Psoas muscle (tissue), 8 donors: Measurements from ENCODE around the gene NUP93. TPM values are rescaled to one million over a fixed set of nuclear protein-coding genes. Genes with fewer than 3 reads are reported as not detected.

Experiments used
- ATAC-seq, 4 donors: fragments of 200-7000 bp; cut with Tn5 transposase; one replicate each; pipeline ENCODE4 v1.9.1; 2020; ENCODE audit warnings: moderate library complexity in 3 of 4, mild to moderate bottlenecking in 2 of 4
- DNase-seq, 2 donors: peaks; one replicate each; pipeline ENCODE4 v3.0.0-alpha.2; 2020
- H3K27ac ChIP-seq: fragments of 200-600 bp; one replicate; pipeline ENCODE4 v1.8.0; 2022
- H3K27me3 ChIP-seq, 3 donors: fragments of 200-600 bp in 1 of 3; one replicate each; pipeline versions ENCODE4 v1.6.1 to v1.8.0; 2013 to 2022; ENCODE audit warnings: low read length in 2 of 3, mild to moderate bottlenecking in 2 of 3, moderate library complexity in 1 of 3; ENCODE audit not compliant: insufficient read depth in 3 of 3
- H3K36me3 ChIP-seq, 2 donors: fragments of 200-600 bp in 1 of 2; one replicate each; pipeline versions ENCODE4 v1.6.1 to v1.8.0; 2013 to 2022; ENCODE audit warnings: low read depth in 1 of 2, mild to moderate bottlenecking in 1 of 2, moderate library complexity in 1 of 2; ENCODE audit not compliant: insufficient read depth in 1 of 2
- H3K4me1 ChIP-seq: fragments of 200-600 bp; one replicate; pipeline ENCODE4 v1.8.0; 2022
- H3K4me3 ChIP-seq: fragments of 200-600 bp; one replicate; pipeline ENCODE4 v1.8.0; 2022; ENCODE audit warnings: mild to moderate bottlenecking
- H3K9me3 ChIP-seq: fragments of 200-600 bp; one replicate; pipeline ENCODE4 v1.8.0; 2022
- WGBS, 3 donors: extraction: QIAGEN DNeasy Blood & Tissue Kit; methylation state at CpG; one replicate each; pipeline versions ENCODE4 v1.1.6 to v1.1.7; 2013; 5-methylcytosine and 5-hydroxymethylcytosine counted together
- intact Hi-C, 2 donors: fragments of 100-400 bp; cut with DNase I; formaldehyde crosslinking; loops; one replicate each; pipeline versions ENCODE4 v1.11.0 to v1.14.2; 2022
- polyA plus RNA-seq, 3 donors: library from polyadenylated mRNA; stranded (reverse); fragments of 200-250 nt; gene quantifications; one replicate each; pipeline ENCODE4 v1.2.3, GENCODE V29; 2013
- total RNA-seq, 4 donors: library from RNA; stranded (reverse); fragmentation: NEBNext Ultra II Directional in 2 of 4; extraction: Animal tissue kit (Norgen Biotek cat#: 25700) in 2 of 4; gene quantifications; one replicate each; pipeline versions ENCODE4 v1.2.1 to v1.2.4, GENCODE V29; 2021 to 2023
- TF ChIP-seq, protein P1 (sequence below): fragments of 200-600 bp; IDR thresholded peaks from one replicate; pipeline ENCODE4 v1.8.0; 2022; ENCODE audit warnings: antibody characterized with exemption
- donor health status: healthy with polysubstance abuse.
- donor health status: DM: no; HTN: no; CAD: no; lungs with moderate emphysema.
- donor health status: Bipolar disorder and iron deficiency.
- donor health status: healthy.
- donor health status: DM: yes; HTN: yes; CAD: no.
- donor health status: DM: no; HTN: no; CAD: no.
- donor health status: DM: no; HTN: no; CAD: no.
- donor health status: DM: yes; HTN: yes; CAD: no.

Gene NUP93
- total and polyA plus RNA-seq, 7 donors, result 16.5 to 44.3 (median 25.5) TPM

DNA sequence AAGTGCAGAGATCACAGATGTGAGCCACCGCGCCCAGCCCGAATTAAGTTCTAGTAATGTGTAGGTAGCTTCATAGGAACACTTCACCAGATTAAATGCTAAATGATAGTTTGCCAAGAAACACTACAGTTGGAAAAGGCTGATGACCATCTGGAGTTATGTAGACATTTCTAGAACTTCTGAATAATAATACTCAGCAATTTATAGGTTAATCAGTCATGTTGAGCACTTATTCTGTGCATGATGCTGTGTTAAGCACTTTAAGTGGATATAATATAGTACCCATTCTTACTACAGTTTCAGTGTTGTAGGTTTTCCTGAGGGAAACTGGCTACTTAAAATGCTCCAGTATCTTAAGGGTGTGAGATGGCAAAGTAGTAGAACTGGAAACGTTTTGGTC lies 45.2 kb downstream of the NUP93 start:
- Histone ChIP-seq H3K27me3 (no peaks in the 10 kb centered on the region), H3K9me3 (no peaks in the 10 kb centered on the region), H3K4me1 (peaks cover 19% of the 10 kb centered on the region), H3K27ac (no peak overlapping the region), H3K36me3 (no peaks in the 10 kb centered on the region), H3K4me3 (no peak overlapping the region)
- intact Hi-C loops, result no loop called here
- TF ChIP-seq, protein P1, sequence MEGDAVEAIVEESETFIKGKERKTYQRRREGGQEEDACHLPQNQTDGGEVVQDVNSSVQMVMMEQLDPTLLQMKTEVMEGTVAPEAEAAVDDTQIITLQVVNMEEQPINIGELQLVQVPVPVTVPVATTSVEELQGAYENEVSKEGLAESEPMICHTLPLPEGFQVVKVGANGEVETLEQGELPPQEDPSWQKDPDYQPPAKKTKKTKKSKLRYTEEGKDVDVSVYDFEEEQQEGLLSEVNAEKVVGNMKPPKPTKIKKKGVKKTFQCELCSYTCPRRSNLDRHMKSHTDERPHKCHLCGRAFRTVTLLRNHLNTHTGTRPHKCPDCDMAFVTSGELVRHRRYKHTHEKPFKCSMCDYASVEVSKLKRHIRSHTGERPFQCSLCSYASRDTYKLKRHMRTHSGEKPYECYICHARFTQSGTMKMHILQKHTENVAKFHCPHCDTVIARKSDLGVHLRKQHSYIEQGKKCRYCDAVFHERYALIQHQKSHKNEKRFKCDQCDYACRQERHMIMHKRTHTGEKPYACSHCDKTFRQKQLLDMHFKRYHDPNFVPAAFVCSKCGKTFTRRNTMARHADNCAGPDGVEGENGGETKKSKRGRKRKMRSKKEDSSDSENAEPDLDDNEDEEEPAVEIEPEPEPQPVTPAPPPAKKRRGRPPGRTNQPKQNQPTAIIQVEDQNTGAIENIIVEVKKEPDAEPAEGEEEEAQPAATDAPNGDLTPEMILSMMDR, result no peak
- no peak for DNase-seq
- 80 to 82% (median 81%) methylated on average over 4 of the region's 4 CpGs for WGBS, 3 donors
- ATAC-seq, result no peak

DNA sequence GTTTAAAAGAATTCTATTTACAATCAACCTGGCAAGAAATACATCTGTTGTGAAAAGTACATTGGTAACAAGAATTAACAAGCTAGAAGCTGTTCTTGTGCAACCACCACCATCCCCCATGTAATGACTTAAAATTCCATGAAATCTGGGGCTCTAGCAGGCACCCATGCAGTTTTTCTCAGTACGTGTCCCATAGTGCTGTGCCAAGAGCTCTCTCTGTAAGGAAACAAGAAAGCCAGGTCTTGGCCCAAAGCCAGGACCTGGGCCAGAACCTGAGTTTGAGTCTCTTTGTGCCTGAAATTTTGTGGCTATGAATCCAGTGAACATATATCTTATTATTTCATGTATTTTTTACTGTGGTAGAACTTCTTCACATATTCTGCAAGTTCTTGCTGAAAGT lies 46.6 kb downstream of the NUP93 start:
- intact Hi-C loops, result no loop called here
- TF ChIP-seq, protein P1, result no peak
- H3K9me3 ChIP-seq, result no peaks in the 10 kb centered on the region
- ATAC-seq, result peak in 2 of 4 donors; percentile 54 to 64
- H3K27ac ChIP-seq, result no peak overlapping the region
- DNase-seq, result peak; percentile 21 to 44
- H3K36me3 ChIP-seq, result no peaks in the 10 kb centered on the region
- no peak overlapping the region for H3K4me3 ChIP-seq
- WGBS, 3 donors, result 0 to 35% (median 5%) methylated on average over 1 of the region's 1 CpG
- peaks cover 19% of the 10 kb centered on the region for H3K4me1 ChIP-seq
- H3K27me3 ChIP-seq, result no peaks in the 10 kb centered on the region

DNA sequence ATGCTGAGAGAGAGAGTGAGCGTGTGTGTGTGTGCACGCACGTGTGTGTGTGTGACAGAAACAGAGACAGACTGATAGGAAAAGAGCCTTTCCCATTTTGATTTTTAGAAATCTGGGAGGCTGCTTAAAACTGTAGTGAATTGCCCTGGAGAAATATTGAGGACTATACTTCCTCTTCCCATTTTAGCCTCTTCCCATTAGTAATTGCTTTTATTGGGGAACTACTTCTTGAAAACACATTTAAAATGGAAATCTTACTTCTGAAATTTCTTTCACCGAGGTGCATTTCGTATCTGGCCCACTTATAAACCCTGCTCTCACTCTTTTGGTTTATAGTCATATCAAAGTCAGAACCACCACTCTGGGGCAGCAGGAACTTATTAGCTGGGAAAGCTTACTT lies 47.1 kb downstream of the NUP93 start:
- TF ChIP-seq, protein P1, result no peak
- 71 to 77% (median 72%) methylated on average over 5 of the region's 5 CpGs for WGBS, 3 donors
- intact Hi-C loops, result no loop called here
- Histone ChIP-seq H3K4me1 (peaks cover 19% of the 10 kb centered on the region), H3K36me3 (no peaks in the 10 kb centered on the region), H3K27me3 (no peaks in the 10 kb centered on the region), H3K27ac (peak overlapping the region; percentile 11), H3K4me3 (no peak overlapping the region), H3K9me3 (no peaks in the 10 kb centered on the region)
- no peak for DNase-seq
- peak in 2 of 4 donors; percentile 31 to 47 for ATAC-seq

DNA sequence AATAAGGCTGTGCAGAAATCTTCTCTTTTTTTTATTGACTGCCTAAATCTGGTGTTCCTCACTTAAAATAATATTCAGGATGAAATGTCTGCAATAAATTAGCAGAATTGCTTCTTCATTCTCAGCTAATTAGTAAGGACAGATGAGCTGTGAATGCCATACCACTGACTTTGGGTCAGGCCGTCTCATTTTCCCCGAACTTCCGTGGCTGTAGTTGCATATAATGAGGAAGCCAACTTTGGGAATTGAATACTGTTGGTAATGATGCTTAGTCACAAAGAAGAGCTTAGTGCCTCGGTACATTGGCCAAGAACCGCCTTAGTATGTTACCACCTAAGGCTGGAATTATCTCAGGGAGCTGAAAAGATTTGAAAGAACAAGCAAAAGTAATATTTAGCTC lies 47.6 kb downstream of the NUP93 start:
- H3K36me3 ChIP-seq, result no peaks in the 10 kb centered on the region
- no peak for DNase-seq
- peak overlapping the region; percentile 11 for H3K27ac ChIP-seq
- no peaks in the 10 kb centered on the region for H3K9me3 ChIP-seq
- intact Hi-C loops, result no loop called here
- TF ChIP-seq, protein P1, result no peak
- no peaks in the 10 kb centered on the region for H3K27me3 ChIP-seq
- peak; percentile 69 to 94 (median 88) for ATAC-seq
- no peak overlapping the region for H3K4me3 ChIP-seq
- 29 to 53% (median 32%) methylated on average over 5 of the region's 5 CpGs for WGBS, 3 donors
- H3K4me1 ChIP-seq, result peaks cover 19% of the 10 kb centered on the region

DNA sequence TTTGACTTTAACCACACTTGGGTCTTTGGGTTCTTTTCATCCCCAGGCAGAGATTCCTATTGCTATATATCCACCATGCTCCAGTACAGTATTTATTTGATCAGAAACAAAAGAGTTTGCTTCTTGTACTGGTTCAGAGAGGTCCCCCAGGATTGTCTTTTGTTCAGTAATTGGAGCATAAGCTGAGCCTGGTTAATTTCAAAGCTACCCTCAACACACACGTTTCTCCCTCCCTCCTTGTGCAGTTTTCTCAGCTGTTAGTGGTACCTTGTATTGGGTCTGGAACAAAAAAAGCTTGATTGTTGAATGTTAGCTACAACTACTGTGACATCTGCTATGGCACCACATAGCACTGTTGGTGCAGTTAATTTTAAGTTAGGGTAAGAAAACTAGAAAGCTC lies 50.0 kb downstream of the NUP93 start:
- no peak for ATAC-seq
- Histone ChIP-seq H3K4me3 (no peak overlapping the region), H3K27me3 (no peaks in the 10 kb centered on the region), H3K36me3 (no peaks in the 10 kb centered on the region), H3K4me1 (peaks cover 19% of the 10 kb centered on the region), H3K9me3 (no peaks in the 10 kb centered on the region), H3K27ac (no peak overlapping the region)
- no peak for DNase-seq
- intact Hi-C loops, result no loop called here
- 57 to 62% (median 59%) methylated on average over 1 of the region's 1 CpG for WGBS, 3 donors
- TF ChIP-seq, protein P1, result no peak
